ENCODE results near the gene GALE. TPM values are rescaled to one million over a fixed set of nuclear protein-coding genes. Genes with fewer than 3 reads are reported as not detected.

Gene GALE
- total RNA-seq, 1 donor from 2014 or later: 24.9 TPM

DNA sequence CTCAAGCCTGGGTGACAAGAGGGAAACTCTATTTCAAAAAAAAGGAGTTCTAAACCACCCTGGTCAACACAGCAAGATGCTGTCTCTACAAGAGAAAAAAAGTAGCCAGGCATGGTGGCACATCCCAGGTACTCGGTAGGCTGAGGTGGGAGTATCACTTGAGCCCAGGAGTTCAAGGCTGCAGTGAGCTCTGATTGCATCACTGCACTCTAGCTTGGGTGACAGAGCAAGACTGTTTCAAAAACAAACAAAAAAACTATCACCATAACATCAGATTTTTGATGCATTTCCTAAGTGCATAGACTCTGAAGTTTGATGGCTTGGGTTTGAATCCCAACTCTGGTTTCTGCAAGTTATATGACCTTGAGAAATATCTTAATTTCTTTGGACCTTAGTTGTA, 47.6 kb downstream of the GALE start:
- Mint-ChIP-seq H3K27me3 (ENCODE audit: low read depth) (no peaks in the 10 kb centered on the region), H3K36me3 (ENCODE audit: low read depth) (peaks cover 35% of the 10 kb centered on the region)

DNA sequence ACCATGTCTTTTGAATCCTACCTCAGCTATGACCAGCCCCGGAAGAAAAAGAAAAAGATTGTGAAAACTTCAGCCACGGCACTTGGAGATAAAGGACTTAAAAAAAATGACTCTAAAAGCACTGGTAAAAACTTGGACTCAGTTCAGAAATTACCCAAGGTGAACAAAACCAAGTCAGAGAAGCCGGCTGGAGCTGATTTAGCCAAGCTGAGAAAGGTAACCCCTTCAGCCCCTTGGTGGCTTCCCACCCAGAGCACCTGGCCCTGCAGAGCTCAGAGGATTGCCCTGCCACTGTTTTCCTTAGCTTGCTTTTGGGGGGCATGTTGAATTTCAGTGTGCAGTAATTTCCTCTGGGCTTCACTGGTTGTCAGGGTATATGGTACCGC, 48.7 kb downstream of the GALE start:
- no peak overlapping the region for H3K27ac Mint-ChIP-seq (ENCODE audit: unreplicated experiment)
- H3K36me3 Mint-ChIP-seq (ENCODE audit: low read depth): peaks cover 33% of the 10 kb centered on the region
- no peak for TF ChIP-seq CTCF (IDR thresholded peaks at IDR 0.05)
- DNase-seq (ENCODE audit: low spot score): no peak
- peaks cover 12% of the 10 kb centered on the region for H3K4me1 Mint-ChIP-seq (ENCODE audit: low read depth)
- H3K4me3 Mint-ChIP-seq (ENCODE audit: unreplicated experiment): no peak overlapping the region
- H3K9me3 Mint-ChIP-seq (ENCODE audit: low read depth): no peaks in the 10 kb centered on the region
- no peaks in the 10 kb centered on the region for H3K27me3 Mint-ChIP-seq (ENCODE audit: low read depth)

More for the DNA sequence above, 47.6 kb downstream of the GALE start:
- TF ChIP-seq CTCF (IDR thresholded peaks at IDR 0.05): no peak
- no peak overlapping the region for H3K27ac Mint-ChIP-seq (ENCODE audit: unreplicated experiment)
- H3K4me1 Mint-ChIP-seq (ENCODE audit: low read depth): peaks cover under 1% of the 10 kb centered on the region
- no peaks in the 10 kb centered on the region for H3K9me3 Mint-ChIP-seq (ENCODE audit: low read depth)
- H3K4me3 Mint-ChIP-seq (ENCODE audit: unreplicated experiment): no peak overlapping the region
- DNase-seq (ENCODE audit: low spot score): no peak

DNA sequence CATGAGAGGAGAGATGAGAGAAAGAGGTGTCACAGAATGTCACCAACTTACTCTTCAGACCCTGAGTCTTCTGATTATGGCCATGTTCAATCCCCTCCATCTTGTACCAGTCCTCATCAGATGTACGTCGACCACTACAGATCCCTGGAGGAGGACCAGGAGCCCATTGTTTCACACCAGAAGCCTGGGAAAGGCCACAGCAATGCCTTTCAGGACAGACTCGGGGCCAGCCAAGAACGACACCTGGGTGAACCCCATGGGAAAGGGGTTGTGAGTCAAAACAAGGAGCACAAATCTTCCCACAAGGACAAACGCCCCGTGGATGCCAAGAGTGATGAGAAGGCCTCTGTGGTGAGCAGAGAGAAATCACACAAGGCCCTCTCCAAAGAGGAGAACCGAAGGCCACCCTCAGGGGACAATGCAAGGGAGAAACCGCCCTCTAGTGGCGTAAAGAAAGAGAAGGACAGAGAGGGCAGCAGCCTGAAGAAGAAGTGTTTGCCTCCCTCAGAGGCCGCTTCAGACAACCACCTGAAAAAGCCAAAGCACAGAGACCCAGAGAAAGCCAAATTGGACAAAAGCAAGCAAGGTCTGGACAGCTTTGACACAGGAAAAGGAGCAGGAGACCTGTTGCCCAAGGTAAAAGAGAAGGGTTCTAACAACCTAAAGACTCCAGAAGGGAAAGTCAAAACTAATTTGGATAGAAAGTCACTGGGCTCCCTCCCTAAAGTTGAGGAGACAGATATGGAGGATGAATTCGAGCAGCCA, 49.3 kb downstream of the GALE start:
- Mint-ChIP-seq H3K9me3 (ENCODE audit: low read depth) (no peaks in the 10 kb centered on the region), H3K4me3 (ENCODE audit: unreplicated experiment) (no peak overlapping the region), H3K27me3 (ENCODE audit: low read depth) (no peaks in the 10 kb centered on the region), H3K27ac (ENCODE audit: unreplicated experiment) (peak overlapping the region; percentile 36), H3K36me3 (ENCODE audit: low read depth) (peaks cover 33% of the 10 kb centered on the region), H3K4me1 (ENCODE audit: low read depth) (peaks cover 16% of the 10 kb centered on the region)
- peak; percentile 81 for TF ChIP-seq CTCF (IDR thresholded peaks at IDR 0.05)
- no peak for DNase-seq (ENCODE audit: low spot score)

GRCh38 chr1:23748016-23748415, 52.5 kb downstream of the GALE start:
- Mint-ChIP-seq H3K27ac (ENCODE audit: unreplicated experiment) (no peak overlapping the region), H3K9me3 (ENCODE audit: low read depth) (no peaks in the 10 kb centered on the region), H3K27me3 (ENCODE audit: low read depth) (no peaks in the 10 kb centered on the region), H3K4me3 (ENCODE audit: unreplicated experiment) (no peak overlapping the region), H3K4me1 (ENCODE audit: low read depth) (peaks cover 32% of the 10 kb centered on the region), H3K36me3 (ENCODE audit: low read depth) (peaks cover 12% of the 10 kb centered on the region)
- TF ChIP-seq CTCF (IDR thresholded peaks at IDR 0.05): no peak
- DNase-seq (ENCODE audit: low spot score): no peak

Other genes with a start within 250 kb of the GALE start
- 81.8 to 330 TPM (median 83.5 TPM) in 3 replicates for gene ID3, start 241.3 kb downstream of the GALE start, total RNA-seq
- 485 to 589 TPM (median 492 TPM) in 3 replicates for gene RPL11, start 108.9 kb downstream of the GALE start, total RNA-seq
- 41.7 to 47.8 TPM (median 42.9 TPM) in 3 replicates for gene ELOA, start 57.3 kb downstream of the GALE start, total RNA-seq
- gene PITHD1, start 22.3 kb downstream of the GALE start, total RNA-seq: 36.2 to 36.5 TPM (median 36.4 TPM) in 3 replicates
- 39.8 to 43.0 TPM (median 40.4 TPM) in 3 replicates for gene LYPLA2, start 9.6 kb downstream of the GALE start, total RNA-seq
- 22.0 to 26.8 TPM (median 25.9 TPM) in 3 replicates for gene HMGCL, start 24.7 kb upstream of the GALE start, total RNA-seq
- gene FUCA1, start 67.5 kb upstream of the GALE start, total RNA-seq: 14.6 to 15.9 TPM (median 15.6 TPM) in 3 replicates
- not detected in 3 replicates for gene CNR2, start 112.6 kb upstream of the GALE start, total RNA-seq
- gene PNRC2, start 159.1 kb upstream of the GALE start, total RNA-seq: 52.9 to 62.6 TPM (median 54.2 TPM) in 3 replicates
- gene SRSF10, start 179.6 kb upstream of the GALE start, total RNA-seq: 86.0 to 113 TPM (median 92.0 TPM) in 3 replicates

Data from chondrocyte (in vitro differentiated cells).